Fibroblast of gingiva (primary cell): ENCODE measurements around the gene CDT1.
"Not testable (repeated sequence)": the region's sequence is repeated elsewhere in the genome, so short reads cannot be mapped to it uniquely, and the experiment has no call there.

Source experiments
- DNase-seq: peaks from one replicate; pipeline ENCODE4 v3.0.0-alpha.2; 2011; ENCODE audit warnings: low read depth

CDT1 gene

GRCh38 chr16:88816736-88817535 is 13.3 kb downstream of the CDT1 start:
- no peak for DNase-seq

GRCh38 chr16:88817785-88818574 is 14.4 kb downstream of the CDT1 start:
- DNase-seq = peak; percentile 64

GRCh38 chr16:88818575-88818874 is 14.9 kb downstream of the CDT1 start:
- DNase-seq = no peak

GRCh38 chr16:88819126-88819525 is 15.5 kb downstream of the CDT1 start:
- DNase-seq = no peak

GRCh38 chr16:88820385-88821025 is 16.9 kb downstream of the CDT1 start:
- DNase-seq = no peak

GRCh38 chr16:88821168-88821850 is 17.7 kb downstream of the CDT1 start:
- no peak for DNase-seq

- DNase-seq = no peak
Measured at GRCh38 chr16:88822281-88823040, 18.9 kb downstream of the CDT1 start.

GRCh38 chr16:88823646-88824045 is 20.1 kb downstream of the CDT1 start:
- not testable (repeated sequence) for DNase-seq

GRCh38 chr16:88824256-88825077 is 20.9 kb downstream of the CDT1 start:
- DNase-seq = no peak

GRCh38 chr16:88825146-88825545 is 21.6 kb downstream of the CDT1 start:
- no peak for DNase-seq

GRCh38 chr16:88826070-88826840 is 22.7 kb downstream of the CDT1 start:
- no peak for DNase-seq

GRCh38 chr16:88827727-88828126 is 24.1 kb downstream of the CDT1 start:
- DNase-seq = no peak

GRCh38 chr16:88828711-88829110 is 25.1 kb downstream of the CDT1 start:
- no peak for DNase-seq

GRCh38 chr16:88830258-88830657 is 26.7 kb downstream of the CDT1 start:
- DNase-seq = no peak

GRCh38 chr16:88830783-88831182 is 27.2 kb downstream of the CDT1 start:
- DNase-seq = no peak

GRCh38 chr16:88831838-88832237 is 28.2 kb downstream of the CDT1 start:
- DNase-seq = no peak

GRCh38 chr16:88833086-88833485 is 29.5 kb downstream of the CDT1 start:
- DNase-seq = no peak

- no peak for DNase-seq
Measured at GRCh38 chr16:88834670-88835069, 31.1 kb downstream of the CDT1 start.

- DNase-seq = peak; percentile 71
Measured at GRCh38 chr16:88835383-88835782, 31.8 kb downstream of the CDT1 start.

GRCh38 chr16:88835818-88836217 is 32.2 kb downstream of the CDT1 start:
- DNase-seq = no peak
